GM12872 (cell line): Measurements from ENCODE around the gene N4BP2.

Experiments used
- TF ChIP-seq, protein P1 (sequence below): IDR thresholded peaks from 3 replicates; pipeline ENCODE4 v1.5.1; 2011; ENCODE audit warnings: low read depth, mild to moderate bottlenecking, low read length, moderate library complexity; ENCODE audit not compliant: insufficient read depth

N4BP2 gene

DNA sequence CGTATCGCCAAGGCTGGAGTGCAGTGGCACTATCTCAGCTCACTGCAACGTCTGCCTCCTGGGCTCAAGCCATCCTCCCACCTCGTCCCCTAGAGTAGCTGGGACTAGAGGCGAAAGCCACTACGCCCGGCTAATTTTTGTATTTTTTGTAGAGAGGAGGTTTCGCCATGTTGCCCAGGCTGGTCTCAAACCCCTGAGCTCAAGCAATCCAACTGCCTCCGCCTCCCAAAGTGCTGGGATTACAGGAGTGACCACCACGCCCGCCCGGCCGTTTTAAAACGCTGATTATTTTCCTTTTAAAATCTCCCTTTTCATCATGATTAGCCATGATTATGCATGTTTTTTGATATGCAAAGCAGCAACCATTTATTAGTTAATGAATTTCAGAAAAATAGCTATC is 2.2 kb downstream of the N4BP2 start:
- TF ChIP-seq, protein P1, sequence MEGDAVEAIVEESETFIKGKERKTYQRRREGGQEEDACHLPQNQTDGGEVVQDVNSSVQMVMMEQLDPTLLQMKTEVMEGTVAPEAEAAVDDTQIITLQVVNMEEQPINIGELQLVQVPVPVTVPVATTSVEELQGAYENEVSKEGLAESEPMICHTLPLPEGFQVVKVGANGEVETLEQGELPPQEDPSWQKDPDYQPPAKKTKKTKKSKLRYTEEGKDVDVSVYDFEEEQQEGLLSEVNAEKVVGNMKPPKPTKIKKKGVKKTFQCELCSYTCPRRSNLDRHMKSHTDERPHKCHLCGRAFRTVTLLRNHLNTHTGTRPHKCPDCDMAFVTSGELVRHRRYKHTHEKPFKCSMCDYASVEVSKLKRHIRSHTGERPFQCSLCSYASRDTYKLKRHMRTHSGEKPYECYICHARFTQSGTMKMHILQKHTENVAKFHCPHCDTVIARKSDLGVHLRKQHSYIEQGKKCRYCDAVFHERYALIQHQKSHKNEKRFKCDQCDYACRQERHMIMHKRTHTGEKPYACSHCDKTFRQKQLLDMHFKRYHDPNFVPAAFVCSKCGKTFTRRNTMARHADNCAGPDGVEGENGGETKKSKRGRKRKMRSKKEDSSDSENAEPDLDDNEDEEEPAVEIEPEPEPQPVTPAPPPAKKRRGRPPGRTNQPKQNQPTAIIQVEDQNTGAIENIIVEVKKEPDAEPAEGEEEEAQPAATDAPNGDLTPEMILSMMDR, result no peak

DNA sequence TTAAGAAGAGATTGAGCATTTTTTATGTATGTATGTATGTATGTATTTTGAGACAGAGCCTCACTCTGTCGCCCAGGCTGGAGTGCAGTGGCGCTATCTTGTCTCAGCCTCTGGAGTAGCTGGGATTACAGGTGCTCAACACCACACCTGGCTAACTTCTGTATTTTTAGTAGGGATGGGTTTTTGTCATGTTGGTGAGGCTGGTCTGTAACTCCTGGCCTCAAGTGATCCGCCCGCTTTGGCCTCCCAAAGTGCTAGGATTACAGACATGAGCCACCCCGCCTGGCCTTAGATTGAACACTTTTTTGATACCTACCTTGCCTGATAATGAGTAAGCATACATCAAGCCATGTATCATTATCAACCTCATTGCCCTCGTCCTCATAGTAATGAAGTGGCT is 2.7 kb downstream of the N4BP2 start:
- TF ChIP-seq, protein P1, result no peak

DNA sequence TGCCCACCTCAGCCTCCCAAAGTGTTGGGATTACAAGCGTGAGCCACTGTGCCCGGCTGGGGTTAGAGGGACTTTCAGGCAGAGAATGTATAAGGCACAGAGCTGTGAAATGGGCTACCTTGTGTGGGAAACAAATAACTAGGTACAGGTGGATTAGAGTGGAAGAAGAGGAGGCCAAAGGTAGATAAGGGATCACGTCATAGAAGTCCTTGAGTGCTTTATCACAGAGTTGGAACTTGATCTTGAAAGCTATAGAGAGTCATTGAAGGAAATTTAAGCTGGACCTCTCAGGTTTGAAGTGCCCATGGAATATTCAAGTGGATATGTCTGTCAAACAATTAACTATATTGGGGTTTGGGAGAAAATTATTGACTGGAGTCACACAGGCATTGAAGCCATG is 8.4 kb downstream of the N4BP2 start:
- TF ChIP-seq, protein P1, result no peak

DNA sequence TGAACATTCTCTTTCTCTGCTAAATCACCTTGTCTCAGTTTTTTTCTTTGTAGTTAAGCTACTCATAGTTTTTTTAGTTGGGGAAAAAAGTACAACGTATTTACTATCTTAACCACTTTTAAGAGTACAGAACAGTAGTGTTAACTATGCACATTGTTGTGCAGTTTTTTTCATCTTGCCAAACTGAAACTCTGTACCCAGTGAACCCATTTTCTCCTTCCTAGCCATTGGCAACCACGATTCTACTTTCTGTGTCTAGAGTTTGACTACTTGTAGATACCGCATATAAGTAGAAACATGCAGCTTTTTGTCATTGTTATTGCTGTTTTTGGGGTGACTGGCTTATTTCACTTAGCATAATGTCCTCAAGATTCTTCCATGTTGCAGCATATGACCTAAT is 10.0 kb downstream of the N4BP2 start:
- TF ChIP-seq, protein P1, result no peak

DNA sequence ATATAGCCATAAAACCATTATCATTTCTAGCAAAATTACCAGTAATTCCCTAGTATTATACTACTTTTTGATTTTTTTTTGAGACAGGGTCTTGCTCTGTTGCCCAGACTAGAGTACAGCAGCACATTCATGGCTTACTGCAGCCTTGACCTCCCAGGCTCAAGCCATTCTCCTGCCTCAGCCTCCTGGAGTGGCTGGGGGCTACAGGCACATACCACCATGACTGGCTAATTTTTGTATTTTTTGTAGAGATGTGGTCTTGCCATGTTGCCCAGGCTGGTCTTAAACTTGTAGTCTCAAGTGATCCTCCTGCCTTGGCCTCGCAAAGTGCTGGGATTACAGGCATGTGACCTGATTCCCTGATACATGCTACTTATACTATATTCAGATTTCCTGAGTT is 13.7 kb downstream of the N4BP2 start:
- TF ChIP-seq, protein P1, result no peak

DNA sequence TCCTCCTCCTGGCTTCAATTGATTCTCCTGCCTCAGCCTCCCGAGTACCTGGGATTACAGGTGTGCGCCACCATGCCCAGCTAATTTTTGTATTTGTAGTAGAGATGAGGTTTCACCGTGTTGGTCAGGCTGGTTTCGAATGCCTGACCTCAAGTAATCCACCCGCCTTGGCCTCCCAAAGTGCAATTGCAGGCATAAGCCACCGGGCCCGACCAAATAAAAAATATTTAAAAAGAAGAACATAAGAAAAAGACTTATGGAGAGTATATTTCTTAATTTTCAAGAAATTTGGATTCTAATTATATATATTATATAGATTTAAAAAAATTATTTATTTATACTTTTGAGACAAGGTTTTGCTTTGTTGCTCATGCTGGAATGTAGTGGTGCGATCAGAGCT is 29.8 kb downstream of the N4BP2 start:
- TF ChIP-seq, protein P1, result no peak

DNA sequence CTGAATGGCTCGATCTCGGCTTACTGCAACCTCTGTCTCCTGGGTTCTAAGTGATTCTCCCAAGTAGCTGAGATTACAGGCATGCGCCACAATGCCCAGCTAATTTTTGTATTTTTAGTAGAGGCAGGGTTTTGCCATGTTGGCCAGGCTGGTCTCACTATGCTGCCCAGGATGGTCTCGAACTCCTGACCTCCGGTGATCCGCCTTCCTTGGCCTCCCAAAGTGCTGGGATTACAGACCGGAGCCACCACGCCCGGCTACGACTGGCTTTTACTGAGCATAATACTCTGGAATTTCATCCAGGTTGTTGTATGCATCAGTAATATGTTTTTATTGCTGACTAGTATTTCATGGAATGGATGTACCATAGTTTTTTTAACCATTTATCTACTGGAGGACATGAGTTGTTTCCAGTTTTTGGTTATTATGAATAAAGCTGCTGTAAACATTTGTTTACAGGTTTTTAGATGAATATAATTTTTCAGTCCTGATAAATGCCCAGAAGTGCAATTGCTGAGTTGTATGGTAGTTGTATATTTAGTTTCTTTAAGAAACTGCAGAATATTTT is 31.2 kb downstream of the N4BP2 start:
- TF ChIP-seq, protein P1, result no peak
